GM18526 (cell line): ENCODE results near the gene IL2.

Experiments
- POLR2A ChIP-seq: IDR thresholded peaks from 3 replicates; pipeline ENCODE4 v1.6.1; 2011; ENCODE audit not compliant: insufficient read length; ENCODE audit errors: extremely low read depth

The IL2 gene

DNA sequence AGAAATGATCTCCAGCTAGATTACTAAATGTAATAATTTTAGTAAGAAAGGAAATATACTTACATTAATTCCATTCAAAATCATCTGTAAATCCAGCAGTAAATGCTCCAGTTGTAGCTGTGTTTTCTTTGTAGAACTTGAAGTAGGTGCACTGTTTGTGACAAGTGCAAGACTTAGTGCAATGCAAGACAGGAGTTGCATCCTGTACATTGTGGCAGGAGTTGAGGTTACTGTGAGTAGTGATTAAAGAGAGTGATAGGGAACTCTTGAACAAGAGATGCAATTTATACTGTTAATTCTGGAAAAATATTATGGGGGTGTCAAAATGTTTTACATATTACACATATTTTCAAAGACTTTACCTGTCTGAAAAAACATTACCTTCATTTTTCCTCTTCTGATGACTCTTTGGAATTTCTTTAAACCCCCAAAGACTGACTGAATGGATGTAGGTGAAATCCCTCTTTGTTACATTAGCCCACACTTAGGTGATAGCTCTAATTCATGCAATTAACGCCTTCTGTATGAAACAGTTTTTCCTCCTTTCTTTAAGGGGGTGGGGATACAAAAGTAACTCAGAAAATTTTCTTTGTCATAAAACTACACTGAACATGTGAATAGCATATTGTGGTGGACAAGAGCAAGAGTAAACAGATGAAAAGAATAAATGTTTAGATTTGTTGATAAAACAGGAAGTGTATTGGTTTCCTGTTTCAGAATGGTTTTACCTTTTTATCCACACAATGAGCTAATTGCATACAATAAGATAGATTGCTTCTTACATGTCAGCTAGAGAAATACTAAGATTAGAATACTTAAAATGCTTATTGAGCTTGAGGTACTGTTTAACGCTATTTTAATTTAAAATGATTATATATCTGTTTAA is at the start of gene IL2:
Gene IL2 (minus strand): TSS at position 495 of the 886 bp plus-strand sequence. CDS start 285 bp downstream, at position 210.
- TF ChIP-seq POLR2A = no peak

DNA sequence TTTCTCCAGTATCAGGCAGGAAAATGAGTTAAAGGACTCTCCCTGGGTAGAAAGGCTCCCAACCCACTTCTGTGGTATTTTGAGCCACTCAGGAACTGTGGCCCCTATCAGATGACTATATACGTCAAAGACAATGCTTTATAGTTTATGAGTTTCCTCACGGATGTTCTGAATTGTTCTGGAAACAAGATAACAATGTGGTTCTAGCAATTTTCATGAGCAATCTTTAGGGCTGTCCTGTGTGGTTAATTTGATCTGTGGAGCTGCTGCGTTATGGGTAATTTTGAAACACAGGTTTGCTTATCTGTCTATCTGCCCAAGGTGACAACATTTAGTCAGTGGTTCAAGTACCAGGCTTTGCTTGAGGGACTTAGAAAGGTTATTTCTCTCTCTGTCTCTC is 46.7 kb upstream of the IL2 start:
- TF ChIP-seq POLR2A = no peak

- no peak for TF ChIP-seq POLR2A
Measured at GRCh38 chr4:122500852-122501501, 44.5 kb upstream of the IL2 start.

- TF ChIP-seq POLR2A = no peak
Measured at GRCh38 chr4:122489061-122489460, 32.5 kb upstream of the IL2 start.

DNA sequence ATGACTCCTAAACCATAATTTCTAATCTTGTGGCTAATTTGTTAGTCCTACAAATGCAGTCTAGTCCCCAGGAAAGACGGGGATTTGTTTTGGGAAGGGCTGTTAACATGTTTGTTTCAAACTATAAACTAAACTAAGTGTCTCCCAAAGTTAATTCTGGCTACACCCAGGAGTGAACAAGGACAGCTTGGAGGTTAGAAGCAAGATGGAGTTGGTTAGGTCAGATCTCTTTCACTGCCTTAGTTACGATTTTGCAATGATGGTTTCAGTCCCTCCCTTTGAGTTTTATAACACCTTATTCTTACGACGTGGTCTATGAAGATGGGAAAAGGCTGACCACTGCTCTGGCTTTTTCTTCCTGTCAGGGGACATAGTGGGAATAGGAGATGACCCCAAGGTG is 27.0 kb upstream of the IL2 start:
- no peak for TF ChIP-seq POLR2A

DNA sequence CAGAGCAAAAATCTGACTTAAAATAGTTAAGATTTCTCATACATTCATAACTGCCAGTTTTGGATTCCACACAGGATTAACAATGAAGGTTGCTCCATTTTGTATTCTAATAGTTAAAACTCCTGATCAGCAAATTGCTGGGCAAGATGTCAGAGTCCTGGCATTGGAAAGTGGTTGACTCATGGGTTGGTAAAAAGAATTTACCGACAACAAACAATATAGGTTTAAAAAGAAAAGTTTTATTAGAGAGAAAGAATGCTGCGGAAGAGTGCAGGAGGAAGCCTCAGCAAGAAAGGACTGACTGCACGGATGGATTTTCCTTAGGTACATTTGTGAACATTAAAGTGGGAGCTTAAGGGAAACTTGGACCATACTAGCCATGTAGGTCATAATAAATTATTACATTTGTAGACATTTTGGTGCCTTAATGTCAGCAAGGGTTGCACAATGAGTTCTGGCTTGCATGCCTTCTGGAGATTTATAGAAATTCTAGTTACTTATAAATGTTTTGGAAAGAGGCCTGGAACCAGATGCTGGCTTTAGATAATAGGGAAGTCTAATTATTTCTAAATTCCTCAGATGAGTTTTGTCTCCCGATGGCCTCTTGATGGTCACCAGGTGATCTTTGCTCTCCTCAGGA is 25.4 kb upstream of the IL2 start:
- TF ChIP-seq POLR2A = no peak

GRCh38 chr4:122480655-122481487 is 24.3 kb upstream of the IL2 start:
- no peak for TF ChIP-seq POLR2A

DNA sequence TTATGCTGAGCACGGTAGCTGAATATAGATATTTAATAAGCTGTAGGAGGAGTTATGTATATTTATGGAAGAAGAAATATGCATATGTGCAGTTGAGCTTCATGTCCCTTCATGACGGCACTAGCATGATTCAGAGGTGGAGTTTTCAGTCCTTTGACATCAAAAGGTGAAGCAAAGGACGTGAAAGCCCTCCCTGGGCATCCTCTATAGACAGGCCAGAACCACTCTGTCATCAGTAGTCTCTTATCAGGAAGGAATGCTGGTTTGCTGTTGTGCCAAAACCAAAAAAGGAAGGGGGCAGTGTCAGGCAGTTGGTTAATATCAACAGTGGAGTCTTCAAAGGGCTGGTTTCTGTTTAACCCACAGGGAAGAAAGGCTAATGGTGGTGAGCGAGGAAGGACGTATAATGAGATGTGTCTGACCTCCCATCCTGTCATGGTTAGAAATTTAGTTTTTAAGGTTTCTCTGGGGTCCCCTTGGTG is 23.5 kb upstream of the IL2 start:
- no peak for TF ChIP-seq POLR2A

GRCh38 chr4:122476745-122477144 is 20.2 kb upstream of the IL2 start:
- TF ChIP-seq POLR2A = no peak

GRCh38 chr4:122476126-122476525 is 19.6 kb upstream of the IL2 start:
- TF ChIP-seq POLR2A = no peak

- no peak for TF ChIP-seq POLR2A
Measured at GRCh38 chr4:122475233-122475632, 18.7 kb upstream of the IL2 start.

- TF ChIP-seq POLR2A = no peak
Measured at GRCh38 chr4:122469457-122469856, 12.9 kb upstream of the IL2 start.

DNA sequence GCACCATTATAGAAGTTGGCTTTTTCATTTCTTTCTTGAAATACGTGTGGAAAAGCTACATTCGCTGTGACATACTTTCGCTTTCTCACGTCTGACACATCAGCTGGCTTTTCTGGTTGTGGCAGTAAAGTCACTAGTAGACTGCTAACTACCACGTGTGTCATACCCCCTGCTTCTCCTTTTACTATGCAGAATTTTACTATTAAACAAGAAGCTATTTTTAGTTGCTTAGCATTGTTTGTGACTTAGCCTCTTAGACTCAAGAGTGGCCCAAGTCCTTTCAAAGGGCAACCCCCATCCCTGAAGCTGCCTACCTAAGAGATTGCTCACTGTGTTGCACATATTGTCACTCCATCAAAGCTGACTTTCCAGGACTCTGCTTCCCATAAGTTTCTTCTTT is 2.1 kb upstream of the IL2 start:
- TF ChIP-seq POLR2A = no peak

- no peak for TF ChIP-seq POLR2A
Measured at GRCh38 chr4:122453384-122453995, 3.0 kb downstream of the IL2 start.
